Lung microvascular endothelial cell (primary cell): ENCODE measurements around the gene ADGRA1. TPM values are rescaled to one million over a fixed set of nuclear protein-coding genes. Genes with fewer than 3 reads are reported as not detected.

Experiments
- DNase-seq, 2 donors: peaks; one replicate each; pipeline versions ENCODE4 v3.0.0 to v3.0.0-alpha.2; 2010; ENCODE audit warnings: low read depth in 2 of 2
- total RNA-seq: library from RNA; depleted of rRNA; stranded (reverse); fragments of >200 nt; gene quantifications from 2 replicates; pipeline ENCODE4 v1.2.1, GENCODE V29; 2014

ADGRA1 gene
- total RNA-seq, 1 donor from 2014 or later, result under 0.01 TPM

DNA sequence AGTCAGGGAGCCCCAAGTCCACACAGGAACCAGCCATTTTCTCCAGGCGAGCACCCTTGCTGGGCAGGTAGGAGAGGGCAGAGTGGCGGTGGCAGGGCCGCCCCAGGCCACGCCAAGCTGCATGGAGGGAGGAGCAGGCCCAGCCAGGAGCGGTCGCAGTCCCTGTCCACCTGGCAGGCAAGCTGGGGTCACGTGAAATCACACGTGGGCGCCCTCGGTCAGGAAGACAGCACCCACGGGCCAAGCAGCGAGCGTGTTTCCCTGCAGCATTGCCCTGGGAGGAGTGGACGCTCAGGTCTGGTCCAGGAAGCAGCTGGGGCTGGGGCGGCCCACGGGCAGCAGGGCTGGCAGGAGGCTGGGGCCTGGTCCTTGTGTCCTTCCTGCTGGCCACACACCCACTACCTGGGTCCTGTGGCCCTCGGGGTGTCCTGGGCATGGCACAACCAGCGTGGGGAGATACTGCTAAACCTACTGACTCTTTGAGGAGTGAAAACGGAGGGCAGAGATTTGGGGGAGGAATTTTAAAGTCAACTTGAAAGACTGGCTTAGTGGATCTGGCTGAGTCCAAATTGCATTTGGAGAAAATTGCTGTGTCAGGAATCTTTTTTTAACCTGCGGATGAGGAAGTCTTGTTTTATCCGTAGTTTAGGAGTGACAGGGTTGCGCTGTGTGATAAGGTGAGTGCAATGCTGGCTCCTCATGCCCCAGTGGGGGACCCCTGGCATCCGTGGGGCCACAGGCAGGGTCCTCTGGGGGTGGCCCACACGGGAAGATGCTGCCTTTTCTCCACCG is 12.2 kb upstream of the ADGRA1 start:
- no peak for DNase-seq

DNA sequence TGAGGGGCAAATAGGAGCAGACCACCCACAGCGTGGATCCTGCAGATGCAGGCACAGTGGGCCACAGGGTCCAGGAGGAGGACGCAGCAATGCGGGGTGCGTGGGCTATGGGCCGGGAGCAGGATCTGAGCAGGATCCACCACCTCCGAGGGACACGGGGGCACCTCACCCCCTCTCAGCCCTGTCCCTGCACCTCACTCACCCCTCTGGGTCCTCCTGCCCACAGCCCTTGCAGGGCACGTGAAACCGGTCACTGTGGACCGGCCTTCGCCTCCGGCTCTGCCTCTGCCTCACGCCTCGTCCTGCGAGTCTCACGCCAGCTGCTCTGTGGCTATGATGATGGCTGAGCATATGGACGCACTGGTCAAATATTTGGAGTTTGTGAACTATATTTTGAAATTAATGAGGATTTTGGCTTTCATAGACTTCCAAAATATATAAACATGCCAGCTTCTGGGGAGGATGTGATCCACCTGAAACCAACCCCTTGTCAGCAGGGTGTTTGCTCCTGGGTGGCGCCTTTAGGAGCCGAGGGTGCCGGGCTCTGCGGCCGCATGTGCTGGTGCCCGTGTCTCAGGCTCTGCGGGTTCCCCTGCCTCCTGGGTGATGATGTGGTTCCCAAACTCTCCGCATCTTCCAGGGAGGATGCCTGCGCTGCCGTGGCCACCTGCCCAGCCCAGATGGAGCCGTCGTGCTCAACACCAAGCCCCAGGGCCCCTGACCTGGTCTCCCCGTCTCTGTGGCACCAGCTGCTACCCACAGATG is 11.3 kb upstream of the ADGRA1 start:
- DNase-seq, result no peak

DNA sequence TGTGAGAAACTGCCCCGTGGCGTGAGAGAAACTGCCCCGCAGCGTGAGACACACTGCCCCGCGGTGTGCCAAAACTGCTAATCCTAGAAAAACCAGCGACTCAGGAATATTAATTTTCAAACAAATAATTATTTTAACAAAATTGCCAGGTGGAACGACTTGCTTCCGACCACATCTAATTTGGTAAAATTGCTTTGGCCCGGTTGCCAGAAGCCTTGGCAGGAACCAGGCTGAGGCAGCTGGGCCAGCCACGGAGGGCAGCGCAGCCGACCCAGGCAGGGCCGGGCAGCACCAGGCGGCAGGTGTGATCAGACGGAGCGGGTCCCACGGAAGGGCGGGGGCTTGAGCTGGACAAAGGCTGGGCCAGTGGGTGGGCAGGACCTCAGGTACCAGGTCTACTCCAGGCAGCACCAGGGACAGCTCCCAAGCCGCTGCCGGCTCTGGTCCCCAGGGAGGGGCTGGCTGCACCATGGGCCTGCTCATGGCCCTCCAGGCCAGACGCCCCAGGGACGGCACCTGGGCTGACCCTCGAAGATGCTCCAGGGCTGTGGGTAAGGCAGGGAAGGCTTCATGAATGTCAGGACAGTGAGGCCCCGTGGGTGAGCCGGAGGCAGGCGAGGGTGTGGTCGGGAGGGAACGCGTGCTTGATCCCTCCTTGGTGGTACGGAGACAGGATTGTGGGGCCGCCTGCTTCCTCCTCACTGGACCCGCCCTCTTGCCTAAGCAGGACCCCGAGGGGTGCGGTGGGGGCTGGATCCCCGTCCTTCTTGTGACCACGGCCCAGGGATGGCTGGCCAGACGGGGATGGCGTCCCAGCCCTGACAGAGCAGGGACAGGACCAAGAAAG is 7.7 kb upstream of the ADGRA1 start:
- DNase-seq, result peak in 1 of 2 donors; percentile 13

DNA sequence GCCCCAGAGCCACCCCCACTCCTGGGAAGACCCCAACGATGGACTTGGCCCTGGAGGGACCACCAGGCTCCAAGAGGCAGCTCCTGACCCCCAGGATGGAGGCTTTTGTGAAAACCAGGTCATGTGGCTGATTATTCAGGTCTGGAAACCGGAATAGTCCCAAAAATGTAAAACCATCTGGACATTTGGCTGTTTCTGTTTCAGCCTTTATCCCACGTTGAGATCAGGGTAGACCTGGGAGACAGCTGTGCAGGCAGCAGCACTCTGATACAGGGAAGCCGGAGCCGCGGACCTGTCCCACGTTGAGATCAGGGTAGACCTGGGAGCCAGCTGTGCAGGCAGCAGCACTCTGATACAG is 7.1 kb upstream of the ADGRA1 start:
- DNase-seq, result no peak

DNA sequence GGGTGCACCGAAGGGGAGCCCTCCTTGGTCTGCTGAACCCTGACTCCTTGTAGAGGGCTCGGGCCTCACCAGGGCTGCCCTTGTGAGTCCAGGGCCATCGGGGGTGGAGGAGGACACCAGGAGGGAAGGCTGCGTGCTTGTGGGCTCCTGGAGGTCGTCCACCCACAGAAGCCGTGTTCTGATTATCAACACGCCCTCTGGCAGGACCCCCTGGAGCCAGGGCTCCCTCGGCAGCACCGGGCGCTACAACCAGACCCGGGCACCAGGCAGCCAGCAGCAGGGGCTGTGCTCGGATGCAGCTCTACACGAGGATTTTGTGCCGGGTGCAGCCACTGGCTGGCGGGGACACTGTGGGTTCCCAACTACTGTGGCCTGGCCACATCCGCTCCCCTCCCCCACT is 6.1 kb upstream of the ADGRA1 start:
- DNase-seq, result no peak

DNA sequence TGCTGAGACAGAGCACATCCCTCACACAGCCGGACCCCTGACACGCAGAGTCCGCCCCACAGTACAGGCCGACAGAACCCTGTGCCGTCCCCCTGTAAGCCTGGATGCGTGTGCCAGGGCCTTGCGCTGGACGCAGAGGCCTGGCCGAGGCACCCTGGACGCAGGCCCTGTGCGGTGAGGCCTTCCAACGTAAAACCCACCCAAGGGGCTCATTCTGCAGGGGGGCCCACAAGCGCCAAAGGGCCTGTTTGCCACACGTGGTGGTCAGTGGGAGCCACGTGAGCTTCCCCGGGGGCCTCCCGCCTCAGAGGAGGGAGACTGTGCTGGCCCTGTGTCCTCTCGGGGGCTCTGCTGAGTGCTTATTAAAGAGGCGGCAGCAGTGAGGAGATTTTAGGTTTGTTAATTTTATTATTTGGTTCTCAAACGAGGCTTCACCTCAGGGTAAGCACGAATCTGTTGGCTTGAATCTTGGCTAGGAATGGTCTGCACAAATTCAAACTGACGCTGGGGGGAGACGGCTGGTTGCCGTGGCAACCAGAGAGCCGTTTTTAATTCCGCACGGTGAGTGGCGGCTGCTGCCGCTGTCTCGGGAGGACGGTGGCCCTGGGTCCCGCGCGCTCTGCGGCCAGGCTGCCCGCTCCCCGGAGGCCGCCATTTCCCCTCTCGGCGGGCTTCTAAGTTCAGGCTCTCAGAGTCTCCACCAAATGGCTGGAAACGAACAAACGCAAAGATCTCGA is 4.9 kb upstream of the ADGRA1 start:
- no peak for DNase-seq

DNA sequence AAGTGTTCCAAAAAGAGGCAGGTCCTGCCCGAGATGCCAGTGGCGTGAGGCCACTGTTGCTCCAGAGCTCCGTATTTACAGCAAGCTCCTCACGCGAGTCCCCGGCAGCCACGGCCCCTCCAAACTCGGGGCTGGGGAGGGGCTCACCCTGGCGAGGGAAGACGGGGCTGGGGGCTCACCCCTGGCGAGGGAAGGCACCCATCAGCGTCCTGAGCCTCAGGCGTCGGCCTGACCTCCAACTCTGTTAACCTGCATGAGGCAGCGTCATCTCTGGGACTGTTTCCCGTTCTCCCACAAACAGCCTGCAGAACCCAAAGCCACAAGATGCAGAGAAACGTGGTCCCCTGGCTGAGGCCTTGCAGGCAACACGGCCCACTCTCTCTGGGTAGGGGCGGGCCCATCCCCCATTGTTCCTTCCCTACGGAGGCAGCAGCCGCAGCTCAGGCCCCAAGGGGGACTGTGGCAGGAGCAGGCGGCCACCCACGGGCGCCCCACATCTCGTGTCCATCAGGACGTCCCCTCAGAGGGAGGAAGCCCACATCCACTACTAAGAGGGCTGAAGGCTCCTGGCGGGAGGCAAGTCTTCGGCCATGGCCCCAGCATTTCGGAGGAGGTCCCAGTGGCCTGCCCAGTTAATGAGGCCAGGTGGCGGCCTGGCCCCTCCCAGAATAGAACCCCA is 4.2 kb upstream of the ADGRA1 start:
- DNase-seq, result no peak

DNA sequence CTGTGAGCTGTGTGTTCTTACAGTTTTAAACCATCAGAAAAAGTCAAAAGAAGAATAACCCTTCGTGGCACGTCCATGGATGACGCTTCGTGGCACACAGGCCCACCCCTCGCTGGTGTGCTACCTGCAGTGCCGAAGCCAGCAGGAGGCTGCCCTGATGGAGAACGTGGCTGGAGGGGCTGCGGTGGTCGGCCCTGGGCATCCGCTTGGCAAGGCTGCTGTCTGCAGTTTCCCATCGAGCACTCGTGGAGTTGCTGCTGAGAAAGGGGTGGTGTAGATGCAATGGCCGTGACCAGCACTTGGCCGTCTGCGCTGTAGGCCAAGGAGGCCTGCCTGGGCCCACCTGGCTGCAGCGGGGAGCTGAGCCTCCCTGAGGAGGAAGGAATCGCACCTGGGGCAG is 3.2 kb upstream of the ADGRA1 start:
- no peak for DNase-seq

DNA sequence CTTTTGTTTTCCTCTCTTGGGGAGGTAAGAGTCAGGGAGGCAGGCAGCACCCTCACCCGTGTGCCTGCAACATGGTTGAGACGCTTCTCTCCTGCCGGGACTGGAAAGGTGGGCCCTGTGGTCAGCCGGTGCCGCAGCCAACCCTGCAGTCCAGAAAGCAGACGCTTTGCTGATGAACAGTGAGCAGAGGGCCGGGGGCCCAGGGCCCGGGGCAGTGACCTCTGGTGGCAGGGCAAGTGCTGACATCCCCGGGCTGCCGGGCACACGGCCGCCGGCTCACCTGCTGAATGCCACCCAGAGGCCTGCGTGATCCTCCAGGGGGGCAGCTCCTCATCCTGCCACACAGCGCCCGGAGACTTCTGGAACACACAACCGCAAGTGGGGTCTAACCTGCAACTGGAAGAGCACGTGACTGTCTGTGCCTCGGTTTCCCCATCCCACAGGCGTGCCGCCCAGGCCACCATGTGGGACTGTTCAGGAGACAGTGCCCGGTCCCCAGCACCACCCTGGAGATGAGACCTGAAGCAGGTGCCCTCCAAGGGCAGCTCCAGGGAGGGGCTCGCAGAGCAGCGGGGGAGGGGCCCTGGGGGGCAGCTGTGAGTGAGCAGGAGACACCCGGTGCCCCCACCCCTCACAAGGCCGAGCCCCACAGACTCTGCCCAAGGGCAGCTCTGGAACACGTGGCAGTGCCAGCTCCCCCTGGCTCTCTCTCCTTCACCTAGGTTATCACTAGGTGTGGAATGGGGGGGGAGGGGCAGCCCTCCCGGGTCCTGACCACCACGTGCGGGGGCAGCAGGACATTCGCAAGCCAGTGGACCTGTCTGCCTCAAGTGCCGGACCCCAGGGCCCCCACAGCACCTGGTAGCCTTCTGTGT is 2.2 kb upstream of the ADGRA1 start:
- no peak for DNase-seq

DNA sequence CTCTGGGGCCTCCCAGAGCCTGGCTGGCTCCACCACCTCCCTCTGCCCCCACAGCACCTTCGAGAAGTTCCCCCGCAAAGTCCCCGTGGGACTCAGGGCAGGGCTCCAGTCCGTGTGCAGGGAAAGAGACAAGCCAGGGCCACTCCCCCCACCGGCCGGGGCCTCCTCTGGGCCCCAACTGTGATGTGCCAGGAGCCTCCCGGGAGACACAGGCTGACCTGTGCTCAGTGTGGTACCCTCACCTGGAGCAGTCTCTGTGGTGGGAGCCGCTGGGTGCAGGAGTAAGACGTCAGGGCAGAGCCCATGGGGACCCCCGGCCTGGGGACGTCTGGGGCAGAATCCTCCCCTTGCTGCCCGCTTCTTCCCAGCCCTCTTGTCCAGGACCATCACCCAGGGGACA is 1.5 kb upstream of the ADGRA1 start:
- no peak for DNase-seq

DNA sequence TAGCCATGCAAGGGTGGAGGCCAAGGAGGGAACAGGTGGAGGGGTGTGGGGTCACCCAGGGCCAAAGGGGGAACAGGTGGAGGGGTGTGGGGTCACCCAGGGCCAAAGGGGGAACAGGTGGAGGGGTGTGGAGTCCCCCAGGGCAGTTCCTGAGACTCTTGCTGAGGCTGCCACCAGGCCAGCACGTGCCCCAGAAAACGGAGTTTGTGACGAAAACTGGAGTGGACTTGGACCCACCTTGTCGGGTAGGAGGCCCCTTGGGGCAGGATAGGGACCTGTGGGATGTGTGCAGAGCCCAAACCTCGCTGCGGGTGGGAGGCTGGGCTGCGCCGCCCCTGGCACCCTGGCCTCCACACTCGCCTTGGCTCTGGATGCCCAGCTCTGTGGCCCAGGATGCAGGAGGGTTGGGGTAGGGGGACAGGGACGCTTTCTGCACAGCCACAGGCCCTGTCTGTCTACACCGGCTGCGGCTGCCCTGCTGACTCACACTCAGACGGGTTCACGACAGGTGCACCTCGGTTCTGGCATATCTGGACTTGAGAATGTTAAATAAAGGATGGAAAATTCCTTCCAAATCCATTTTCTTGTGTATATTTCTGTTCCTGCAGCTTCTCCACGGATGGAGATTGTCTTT is 562 bp upstream of the ADGRA1 start:
- no peak for DNase-seq

DNA sequence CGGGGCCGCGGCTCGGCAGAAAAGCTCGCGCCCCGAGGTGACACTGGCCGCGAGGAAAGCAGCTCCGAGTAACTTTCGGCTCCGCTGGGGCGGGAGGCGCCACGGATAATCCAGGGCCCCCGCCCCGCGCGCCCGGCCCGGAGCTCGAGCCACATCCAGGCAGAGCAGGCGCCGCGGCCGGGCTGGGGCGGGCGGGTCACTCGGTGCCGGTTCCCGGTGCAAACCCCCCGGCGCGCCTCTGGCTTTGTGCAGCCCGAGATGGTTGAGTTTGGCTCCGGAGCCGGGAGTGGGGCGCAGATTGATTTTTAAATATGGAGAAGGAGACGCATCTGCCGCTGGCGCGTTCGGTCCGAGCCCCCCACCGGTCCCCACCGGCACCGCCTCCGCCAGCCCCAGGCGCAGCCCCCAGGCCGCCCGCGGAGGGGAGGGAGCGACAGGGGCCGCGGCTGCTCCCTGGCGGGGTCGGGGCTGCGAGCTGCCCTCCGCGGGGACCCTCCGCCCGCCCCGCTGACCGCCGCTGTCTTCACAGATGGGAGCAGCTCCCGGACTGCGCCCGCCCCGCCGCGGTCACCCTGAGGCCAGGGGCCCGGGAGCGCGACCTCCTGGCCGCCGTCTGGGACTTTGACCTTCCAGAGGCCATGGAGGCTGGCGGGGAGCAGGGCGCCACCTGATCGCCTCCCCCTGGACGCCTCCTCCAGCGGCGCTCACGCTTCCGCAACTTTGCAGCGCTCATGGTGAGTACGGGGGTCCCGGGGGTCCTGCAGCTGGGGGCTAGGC is 643 bp downstream of the ADGRA1 start:
- no peak for DNase-seq

DNA sequence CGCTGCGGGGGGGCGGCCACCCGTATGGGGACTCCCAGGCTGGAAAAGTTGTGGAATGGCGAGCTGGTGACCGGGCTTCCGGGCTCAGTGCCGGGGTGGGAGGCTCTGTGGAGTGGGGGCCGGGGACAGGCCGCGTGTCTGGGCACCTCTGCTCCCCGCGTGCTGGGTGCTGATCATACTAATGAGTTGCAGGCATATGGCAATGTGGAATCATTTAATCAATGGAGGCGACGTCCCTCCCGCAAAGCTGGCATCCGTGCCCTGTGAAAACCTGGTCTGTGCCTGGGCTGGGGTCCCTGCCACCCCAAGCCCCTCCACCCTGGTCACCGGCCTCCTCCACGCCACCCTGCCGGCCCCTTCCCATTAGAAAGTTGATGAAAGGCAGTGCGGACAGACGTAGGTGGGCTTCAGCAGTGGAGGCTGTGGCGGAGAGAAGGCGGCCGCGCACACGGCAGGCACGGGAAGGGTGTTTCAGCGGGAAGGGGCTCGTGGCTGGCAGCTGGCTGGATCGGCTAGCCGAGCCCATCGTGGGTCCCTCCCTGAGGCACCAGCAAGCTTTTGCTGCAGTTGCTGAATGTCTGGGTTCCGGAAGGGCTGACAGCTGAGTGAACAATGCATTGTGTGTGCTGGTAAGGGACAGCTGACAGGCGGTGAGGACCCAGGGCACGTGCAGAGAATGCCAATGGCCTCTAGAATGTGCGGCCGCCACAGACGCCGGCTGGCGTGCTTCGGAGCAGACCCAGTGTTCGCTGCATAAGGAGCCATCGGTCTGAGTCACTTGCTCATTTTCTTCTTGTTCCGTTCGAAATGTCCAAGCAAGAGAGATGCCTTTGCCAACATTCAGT is 1.5 kb downstream of the ADGRA1 start:
- no peak for DNase-seq

DNA sequence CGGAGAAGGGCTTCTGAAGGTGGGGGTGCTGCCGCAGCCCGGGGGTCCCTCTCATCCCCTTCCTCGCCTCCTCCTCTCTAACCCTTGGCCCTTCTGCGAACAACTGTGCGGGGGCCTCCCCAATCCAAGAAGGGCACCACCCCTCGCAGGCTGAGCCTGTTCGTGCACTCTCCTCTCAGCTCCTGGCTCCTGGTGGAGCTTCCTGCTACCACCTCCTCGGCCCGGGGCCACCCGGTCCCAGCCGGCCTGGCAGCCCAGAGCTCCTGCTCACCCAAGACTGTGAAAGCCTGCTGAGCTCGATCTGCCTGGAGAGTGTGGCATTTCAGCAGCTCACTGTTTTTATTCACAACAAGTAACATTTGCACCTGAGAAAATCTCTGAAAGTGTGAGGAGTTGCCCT is 2.4 kb downstream of the ADGRA1 start:
- no peak for DNase-seq

DNA sequence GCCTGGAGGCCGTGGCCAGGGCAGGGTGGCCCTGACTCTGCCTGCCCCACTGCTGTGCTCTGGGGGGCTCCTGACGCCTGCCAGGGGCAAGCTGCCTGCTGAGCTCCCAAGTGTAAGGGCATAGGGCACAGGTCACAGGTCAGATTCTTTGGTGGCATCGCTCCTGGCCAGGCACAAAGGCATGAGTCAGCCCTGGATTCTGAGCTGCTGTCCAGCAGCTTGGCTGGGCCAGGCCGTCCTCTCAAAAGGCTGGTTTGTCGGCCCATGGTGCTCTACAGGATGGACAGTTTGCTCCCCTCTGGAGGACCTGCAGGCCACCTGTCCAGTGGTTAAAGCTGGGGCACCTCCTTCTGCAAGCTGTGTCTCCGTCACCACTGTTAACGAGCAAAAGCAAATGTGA is 2.9 kb downstream of the ADGRA1 start:
- DNase-seq, result no peak

DNA sequence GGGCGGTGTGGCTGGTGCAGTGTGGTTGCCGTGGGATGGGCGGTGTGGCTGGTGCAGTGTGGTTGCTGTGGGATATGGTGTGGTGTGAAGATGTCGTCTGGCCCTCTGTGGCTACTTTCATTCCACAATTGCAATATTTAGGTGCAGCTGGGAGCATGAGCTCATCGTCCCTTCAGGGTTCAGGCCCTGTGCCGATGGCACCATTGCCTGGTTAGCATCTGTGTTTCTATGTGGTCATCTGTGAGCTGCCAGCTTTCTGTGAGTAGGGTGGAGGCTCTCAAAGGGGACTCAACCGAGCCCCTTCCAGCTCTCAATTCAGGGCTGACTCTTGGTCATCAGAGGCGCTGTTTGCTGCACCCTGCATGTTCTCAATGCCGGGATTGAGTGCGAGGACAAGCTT is 3.6 kb downstream of the ADGRA1 start:
- no peak for DNase-seq

DNA sequence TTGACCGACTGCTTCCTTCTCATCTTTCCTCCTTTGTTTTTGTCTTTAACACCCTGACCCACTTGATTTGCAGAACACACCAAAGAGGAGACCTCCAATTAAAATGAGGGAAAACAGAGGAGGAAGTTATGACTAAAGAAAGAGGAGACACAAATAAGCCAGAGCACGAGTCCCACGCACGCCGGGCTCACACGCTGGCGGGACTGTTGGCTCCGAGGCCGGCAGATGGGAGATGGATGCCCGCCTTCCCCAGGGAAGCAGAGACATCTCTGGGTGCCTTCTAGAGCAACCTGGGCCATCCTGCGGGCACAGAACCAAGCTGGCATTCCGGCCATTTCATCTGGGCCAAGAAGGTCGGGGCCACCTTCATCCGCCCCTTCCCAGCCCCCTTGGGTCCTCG is 5.6 kb downstream of the ADGRA1 start:
- DNase-seq, result no peak

DNA sequence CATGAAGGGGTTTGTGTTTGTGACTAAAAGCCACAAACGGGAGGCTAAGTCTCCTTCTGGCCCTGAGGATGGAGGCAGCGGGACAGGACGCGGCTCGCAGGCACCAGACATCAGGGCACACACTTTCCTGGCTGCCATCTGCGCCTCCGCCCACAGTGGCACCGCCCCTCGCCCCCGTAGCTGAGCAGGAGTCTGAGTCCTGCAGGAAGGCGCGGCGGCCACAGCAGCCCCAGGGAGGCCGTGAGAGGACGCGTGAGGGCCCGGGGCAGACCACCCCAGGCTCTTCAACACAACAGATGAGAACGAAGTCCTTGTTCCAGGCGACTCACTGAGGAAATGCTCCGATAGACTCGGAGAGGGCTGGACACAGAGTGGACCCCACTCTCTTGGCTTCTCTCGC is 6.6 kb downstream of the ADGRA1 start:
- DNase-seq, result no peak
